Thoracic aorta (tissue), 2 donors: ENCODE data around the gene PERM1. TPM values are rescaled to one million over a fixed set of nuclear protein-coding genes. Genes with fewer than 3 reads are reported as not detected.
"Not testable (repeated sequence)": the region's sequence is repeated elsewhere in the genome, so short reads cannot be mapped to it uniquely, and the experiment has no call there.

Experiments used
- ATAC-seq: fragments of 150-250 bp; one replicate; pipeline ENCODE4 v1.8.0; 2017; ENCODE audit warnings: low read depth; ENCODE audit not compliant: insufficient number of reproducible peaks, low FRiP score
- DNase-seq: peaks from one replicate; pipeline ENCODE4 v3.0.0-alpha.2; 2020; ENCODE audit warnings: low spot score
- H3K27ac ChIP-seq, 2 donors: fragments of 200-600 bp; sonication (generic); 1 replicate in 1 of 2; 2 replicates in 1 of 2; pipeline ENCODE4 v1.5.1; 2016; ENCODE audit warnings: mild to moderate bottlenecking in 2 of 2, moderate library complexity in 2 of 2
- H3K27me3 ChIP-seq: fragments of 200-600 bp; sonication (generic); replicated peaks from 2 replicates; pipeline ENCODE4 v1.6.0; 2016; ENCODE audit warnings: mild to moderate bottlenecking; ENCODE audit not compliant: insufficient read depth
- H3K36me3 ChIP-seq: fragments of 200-600 bp; sonication (generic); one replicate; pipeline ENCODE4 v1.5.1; 2016
- H3K4me1 ChIP-seq, 2 donors: fragments of 200-600 bp; sonication (generic); 1 replicate in 1 of 2; 2 replicates in 1 of 2; pipeline versions ENCODE4 v1.5.1 to v1.6.0; 2016; ENCODE audit warnings: low read depth in 2 of 2, mild to moderate bottlenecking in 1 of 2; ENCODE audit not compliant: control insufficient read depth in 1 of 2
- H3K4me3 ChIP-seq: fragments of 200-600 bp; sonication (generic); 2 replicates; pipeline ENCODE4 v1.5.1; 2016; ENCODE audit warnings: mild to moderate bottlenecking
- H3K9me3 ChIP-seq: fragments of 200-600 bp; sonication (generic); 2 replicates; pipeline ENCODE4 v1.5.1; 2016
- CTCF ChIP-seq: fragments of 200-600 bp; sonication (generic); IDR thresholded peaks from one replicate; pipeline ENCODE4 v1.5.1; 2019; ENCODE audit warnings: antibody characterized with exemption
- total RNA-seq, 2 donors: library from RNA; depleted of rRNA; stranded (reverse); fragments of >200 nt; gene quantifications; one replicate each; pipeline versions ENCODE4 v1.1.0 to v1.2.3, GENCODE V29; 2016

PERM1 gene
- total RNA-seq, 2 donors from 2014 or later: 0.54 to 0.99 TPM

GRCh38 chr1:1014799-1015681 is 33.1 kb upstream of the PERM1 start:
- H3K4me1 ChIP-seq: peaks cover 7 to 21% of the 10 kb centered on the region in 2 donors
- no peak overlapping the region for H3K4me3 ChIP-seq
- H3K27ac ChIP-seq: no peak overlapping the region
- no peaks in the 10 kb centered on the region for H3K36me3 ChIP-seq
- H3K9me3 ChIP-seq: no peaks in the 10 kb centered on the region
- DNase-seq (no peak), ATAC-seq (no peak)
- peak; percentile 10 for TF ChIP-seq CTCF
- H3K27me3 ChIP-seq: no peaks in the 10 kb centered on the region

- Histone ChIP-seq H3K27ac (peak overlapping the region in 1 of 2 donors; percentile 90), H3K4me3 (peak overlapping the region; percentile 82), H3K27me3 (no peaks in the 10 kb centered on the region), H3K9me3 (no peaks in the 10 kb centered on the region), H3K4me1 (peaks cover 7 to 20% of the 10 kb centered on the region in 2 donors), H3K36me3 (no peaks in the 10 kb centered on the region)
- ATAC-seq (no peak), DNase-seq (no peak)
- TF ChIP-seq CTCF: no peak
These were observed 32.2 kb upstream of the PERM1 start for GRCh38 chr1:1013922-1014648.

- TF ChIP-seq CTCF: no peak
- no peaks in the 10 kb centered on the region for H3K36me3 ChIP-seq
- ATAC-seq (peak; percentile 63), DNase-seq (peak; percentile 63)
- peaks cover 7 to 16% of the 10 kb centered on the region in 2 donors for H3K4me1 ChIP-seq
- H3K4me3 ChIP-seq: peak within 1 kb of the TSS; percentile 82
- H3K9me3 ChIP-seq: no peaks in the 10 kb centered on the region
- H3K27me3 ChIP-seq: no peaks in the 10 kb centered on the region
- H3K27ac ChIP-seq: peak within 1 kb of the TSS; percentile 31 to 90
These were observed 31.4 kb upstream of the PERM1 start, which contains the start of gene ISG15 for GRCh38 chr1:1013105-1013921. Gene ISG15 (plus strand): TSS chr1:1013497. CDS start chr1:1013574, 77 bp downstream.

GRCh38 chr1:1012736-1013104 is 30.8 kb upstream of the PERM1 start:
- Histone ChIP-seq H3K27ac (peak overlapping the region in 1 of 2 donors; percentile 90), H3K4me3 (peak overlapping the region; percentile 82), H3K4me1 (peaks cover 7 to 16% of the 10 kb centered on the region in 2 donors)
- not testable (repeated sequence) for H3K27me3 ChIP-seq, H3K36me3 ChIP-seq, DNase-seq, ATAC-seq, H3K9me3 ChIP-seq

GRCh38 chr1:1011396-1011949 is 29.6 kb upstream of the PERM1 start:
- Histone ChIP-seq H3K4me3 (no peak overlapping the region), H3K9me3 (no peaks in the 10 kb centered on the region), H3K27me3 (no peaks in the 10 kb centered on the region), H3K27ac (no peak overlapping the region), H3K36me3 (no peaks in the 10 kb centered on the region), H3K4me1 (peaks cover 7 to 16% of the 10 kb centered on the region in 2 donors)
- ATAC-seq (no peak), DNase-seq (no peak)
- TF ChIP-seq CTCF: no peak

- not testable (repeated sequence) for DNase-seq, ATAC-seq, H3K9me3 ChIP-seq, H3K27me3 ChIP-seq, H3K36me3 ChIP-seq, H3K27ac ChIP-seq, H3K4me3 ChIP-seq
- H3K4me1 ChIP-seq: peaks cover 7 to 24% of the 10 kb centered on the region in 2 donors
These were observed 28.2 kb upstream of the PERM1 start for GRCh38 chr1:1010131-1010530.
